ENCODE measurements around the gene STAM. TPM values are rescaled to one million over a fixed set of nuclear protein-coding genes. Genes with fewer than 3 reads are reported as not detected.

STAM gene
- total and polyA plus RNA-seq, 2 donors (not counting 3 experiments of a cell fraction or from before 2014, with no cell fraction given), result 17.7 to 20.0 TPM

GRCh38 chr10:17701301-17701700, 57.4 kb downstream of the STAM start:
- no peak for TF ChIP-seq FOS (IDR thresholded peaks at IDR 0.05; ENCODE audit: borderline replicate concordance, insufficient read depth, low read length)
- no peaks in the 10 kb centered on the region for H3K27me3 ChIP-seq (ENCODE audit: control insufficient read depth in 2 of 2, insufficient read depth in 2 of 2, low read length in 2 of 2)
- no peaks in the 10 kb centered on the region for H3K9me3 ChIP-seq (replicated peaks; ENCODE audit: control insufficient read depth, insufficient read depth, low read length)
- no peaks in the 10 kb centered on the region for H3K36me3 ChIP-seq (ENCODE audit: control insufficient read depth in 2 of 2, extremely low read depth in 1 of 2, insufficient read depth in 2 of 2, low read length in 2 of 2)
- H3K9ac ChIP-seq (replicated peaks; ENCODE audit: extremely low read depth, insufficient read depth, low read length), result no peak overlapping the region
- intact Hi-C loops (cut with micrococcal nuclease) (no loop called here), dilution Hi-C loops (cut with MboI; ENCODE audit: extremely low pct_ligation_motif_present, low sequenced_read_pairs) (no loop called here)
- no peak overlapping the region for H2AFZ ChIP-seq (ENCODE audit: low read depth, low read length)
- H3K4me1 ChIP-seq (ENCODE audit: control insufficient read depth, extremely low read depth, insufficient read depth, low read length), result no peaks in the 10 kb centered on the region
- no peaks in the 10 kb centered on the region for H3K79me2 ChIP-seq (ENCODE audit: control insufficient read depth, insufficient read depth, low read length)
- no peak overlapping the region for H3K4me2 ChIP-seq (ENCODE audit: insufficient read depth, low read length)
- H3K9me1 ChIP-seq (replicated peaks; ENCODE audit: control insufficient read depth, extremely low read depth, insufficient read depth, low read length), result no peaks in the 10 kb centered on the region
- no peak overlapping the region for H3K4me3 ChIP-seq (replicated peaks in 1 of 3; ENCODE audit: insufficient read depth in 1 of 3, low read depth in 1 of 3, low read length in 3 of 3)
- ChIA-PET CTCF (no interaction called here), POLR2A (interaction anchor here (0.6 kb wide), 1 partner anchor 1224 kb away, joined by 6 read pairs; no protein-coding TSS in a partner anchor)
- DNase-seq (ENCODE audit: low read depth, low spot score), result no peak
- no TSS peak for BruUV-seq (replicated peaks)
- no peak overlapping the region for H3K27ac ChIP-seq (ENCODE audit: insufficient read depth, low read depth, low read length)
- no peaks in the 10 kb centered on the region for H4K20me1 ChIP-seq (replicated peaks; ENCODE audit: control insufficient read depth, extremely low read depth, insufficient read depth, low read length)
- FAIRE-seq, result no peak

- TF ChIP-seq MAX (IDR thresholded peaks at IDR 0.05; ENCODE audit: insufficient read depth, insufficient read length) (no peak), GATA2 (IDR thresholded peaks at IDR 0.05; ENCODE audit: insufficient read depth, insufficient read length, low read depth, low read length) (no peak), POLR2A (IDR thresholded peaks at IDR 0.05; ENCODE audit: low read depth, low read length) (no peak), FOS (IDR thresholded peaks at IDR 0.05; ENCODE audit: borderline replicate concordance, insufficient read depth, low read length) (no peak), MYC (IDR thresholded peaks at IDR 0.05; ENCODE audit: low read depth, low read length) (no peak), EZH2 (IDR thresholded peaks at IDR 0.05; ENCODE audit: borderline replicate concordance, low read depth, low read length, severe bottlenecking) (no peak), CTCF (IDR thresholded peaks at IDR 0.05; ENCODE audit: extremely low read depth in 1 of 2, insufficient read depth in 1 of 2, low read depth in 1 of 2, low read length in 2 of 2) (no peak), POLR2AphosphoS5 (IDR thresholded peaks at IDR 0.05; ENCODE audit: insufficient read depth, low read depth, low read length) (no peak), JUN (IDR thresholded peaks at IDR 0.05; ENCODE audit: borderline replicate concordance, insufficient read depth, insufficient read length, low read depth) (no peak)
- H3K79me2 ChIP-seq (ENCODE audit: control insufficient read depth, insufficient read depth, low read length), result no peaks in the 10 kb centered on the region
- H3K9me3 ChIP-seq (replicated peaks; ENCODE audit: control insufficient read depth, insufficient read depth, low read length), result no peaks in the 10 kb centered on the region
- POLR2A ChIA-PET, result no interaction called here
- H3K4me2 ChIP-seq (ENCODE audit: insufficient read depth, low read length), result no peak overlapping the region
- no TSS peak for BruUV-seq (replicated peaks)
- H3K4me1 ChIP-seq (ENCODE audit: control insufficient read depth, extremely low read depth, insufficient read depth, low read length), result no peaks in the 10 kb centered on the region
- H4K20me1 ChIP-seq (replicated peaks; ENCODE audit: control insufficient read depth, extremely low read depth, insufficient read depth, low read length), result no peaks in the 10 kb centered on the region
- no peak overlapping the region for H3K4me3 ChIP-seq (replicated peaks in 1 of 3; ENCODE audit: insufficient read depth in 1 of 3, low read depth in 1 of 3, low read length in 3 of 3)
- no peaks in the 10 kb centered on the region for H3K27me3 ChIP-seq (ENCODE audit: control insufficient read depth in 2 of 2, insufficient read depth in 2 of 2, low read length in 2 of 2)
- H2AFZ ChIP-seq (ENCODE audit: low read depth, low read length), result no peak overlapping the region
- dilution Hi-C loops (cut with MboI; ENCODE audit: extremely low pct_ligation_motif_present, low sequenced_read_pairs) (no loop called here), intact Hi-C loops (cut with micrococcal nuclease) (no loop called here)
- no peak overlapping the region for H3K27ac ChIP-seq (ENCODE audit: insufficient read depth, low read depth, low read length)
- peaks cover 0 to 3% of the 10 kb centered on the region in 2 experiments for H3K36me3 ChIP-seq (ENCODE audit: control insufficient read depth in 2 of 2, extremely low read depth in 1 of 2, insufficient read depth in 2 of 2, low read length in 2 of 2)
- DNase-seq (ENCODE audit: low read depth, low spot score) (no peak), FAIRE-seq (no peak)
- H3K9me1 ChIP-seq (replicated peaks; ENCODE audit: control insufficient read depth, extremely low read depth, insufficient read depth, low read length), result no peaks in the 10 kb centered on the region
- CTCF ChIA-PET, result no interaction called here
- no peak overlapping the region for H3K9ac ChIP-seq (replicated peaks; ENCODE audit: extremely low read depth, insufficient read depth, low read length)
These were observed 59.8 kb downstream of the STAM start for GRCh38 chr10:17703706-17704105.
